GM19099 (cell line): ENCODE results near the gene HBA1.
"Not testable (repeated sequence)": the region's sequence is repeated elsewhere in the genome, so short reads cannot be mapped to it uniquely, and the experiment has no call there.

Experiments
- POLR2A ChIP-seq: IDR thresholded peaks from 3 replicates; pipeline ENCODE4 v1.6.1; 2011; ENCODE audit warnings: low read depth; ENCODE audit not compliant: insufficient read length; ENCODE audit errors: extremely low read depth

Gene HBA1

DNA sequence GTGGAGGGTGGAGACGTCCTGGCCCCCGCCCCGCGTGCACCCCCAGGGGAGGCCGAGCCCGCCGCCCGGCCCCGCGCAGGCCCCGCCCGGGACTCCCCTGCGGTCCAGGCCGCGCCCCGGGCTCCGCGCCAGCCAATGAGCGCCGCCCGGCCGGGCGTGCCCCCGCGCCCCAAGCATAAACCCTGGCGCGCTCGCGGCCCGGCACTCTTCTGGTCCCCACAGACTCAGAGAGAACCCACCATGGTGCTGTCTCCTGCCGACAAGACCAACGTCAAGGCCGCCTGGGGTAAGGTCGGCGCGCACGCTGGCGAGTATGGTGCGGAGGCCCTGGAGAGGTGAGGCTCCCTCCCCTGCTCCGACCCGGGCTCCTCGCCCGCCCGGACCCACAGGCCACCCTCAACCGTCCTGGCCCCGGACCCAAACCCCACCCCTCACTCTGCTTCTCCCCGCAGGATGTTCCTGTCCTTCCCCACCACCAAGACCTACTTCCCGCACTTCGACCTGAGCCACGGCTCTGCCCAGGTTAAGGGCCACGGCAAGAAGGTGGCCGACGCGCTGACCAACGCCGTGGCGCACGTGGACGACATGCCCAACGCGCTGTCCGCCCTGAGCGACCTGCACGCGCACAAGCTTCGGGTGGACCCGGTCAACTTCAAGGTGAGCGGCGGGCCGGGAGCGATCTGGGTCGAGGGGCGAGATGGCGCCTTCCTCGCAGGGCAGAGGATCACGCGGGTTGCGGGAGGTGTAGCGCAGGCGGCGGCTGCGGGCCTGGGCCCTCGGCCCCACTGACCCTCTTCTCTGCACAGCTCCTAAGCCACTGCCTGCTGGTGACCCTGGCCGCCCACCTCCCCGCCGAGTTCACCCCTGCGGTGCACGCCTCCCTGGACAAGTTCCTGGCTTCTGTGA lies at the start of gene HBA1:
Gene HBA1 (plus strand): TSS at position 204 of the 906 bp plus-strand sequence. CDS start 37 bp downstream, at position 241.
- TF ChIP-seq POLR2A, result not testable (repeated sequence)

DNA sequence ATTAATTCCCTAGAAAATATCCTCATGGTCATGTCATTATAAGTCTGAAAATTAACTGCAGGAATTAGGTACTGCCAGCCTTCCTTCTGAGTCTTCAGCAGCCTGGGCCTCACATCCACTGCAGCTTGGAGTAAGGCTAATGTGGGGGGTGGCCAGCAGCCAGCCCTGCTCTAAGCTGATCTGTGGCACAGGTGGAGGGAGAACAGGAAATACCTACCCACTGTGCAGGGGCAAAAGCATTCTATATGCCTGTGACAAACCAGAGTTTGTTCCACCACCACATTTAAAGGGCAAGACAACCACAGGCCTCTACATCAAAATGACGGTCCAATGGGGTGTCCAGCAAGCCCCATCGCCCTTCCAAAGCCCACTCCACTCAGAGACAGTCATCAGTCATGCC lies 47.4 kb upstream of the HBA1 start:
- no peak for TF ChIP-seq POLR2A

DNA sequence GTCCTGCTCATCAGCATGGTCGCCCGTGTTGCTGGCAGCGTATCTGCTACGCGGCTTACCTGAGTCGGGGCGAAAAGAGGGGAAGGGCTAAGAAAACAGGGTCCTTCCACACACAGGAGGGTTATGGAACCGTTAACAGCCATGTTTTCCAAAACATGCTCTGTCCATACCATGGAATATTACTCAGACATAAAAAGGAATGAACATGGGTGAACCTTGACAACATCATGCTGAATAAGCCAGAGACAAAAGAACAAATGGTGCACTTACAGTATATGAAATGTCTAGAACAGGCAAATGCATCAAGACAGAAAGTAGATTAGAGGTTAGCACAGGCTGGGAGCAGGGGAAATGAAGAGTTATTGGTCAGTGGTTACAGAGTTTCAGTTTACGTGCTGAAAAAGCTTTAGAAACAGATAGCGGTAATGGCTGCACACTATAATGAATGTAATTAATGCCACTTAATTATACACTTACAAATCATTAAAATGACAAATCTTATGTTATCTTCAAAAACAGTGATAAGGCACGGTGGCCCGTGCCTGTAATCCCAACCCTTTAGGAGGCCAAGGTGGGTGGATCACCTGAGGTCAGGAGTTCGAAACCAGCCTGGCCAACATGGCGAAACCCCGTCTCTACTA lies 45.8 kb upstream of the HBA1 start:
- no peak for TF ChIP-seq POLR2A

DNA sequence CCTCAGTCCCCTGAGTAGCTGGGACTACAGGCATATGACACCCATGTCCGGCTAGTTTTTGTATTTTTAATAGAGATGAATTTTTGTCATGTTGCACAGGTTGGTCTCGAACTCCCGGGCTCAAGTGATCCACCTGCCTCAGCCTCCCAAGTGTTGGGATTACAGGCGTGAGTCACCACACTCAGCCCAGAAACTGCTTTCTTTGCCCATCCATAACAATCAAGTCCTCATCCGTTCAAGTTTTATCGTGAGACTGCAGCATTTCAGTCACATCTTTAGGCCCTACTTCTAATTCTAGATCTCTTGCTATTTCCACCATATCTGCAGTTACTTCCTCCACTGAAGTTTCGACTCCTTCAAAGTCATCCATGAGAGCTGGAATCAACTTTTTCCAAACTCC lies 44.4 kb upstream of the HBA1 start:
- TF ChIP-seq POLR2A, result no peak

DNA sequence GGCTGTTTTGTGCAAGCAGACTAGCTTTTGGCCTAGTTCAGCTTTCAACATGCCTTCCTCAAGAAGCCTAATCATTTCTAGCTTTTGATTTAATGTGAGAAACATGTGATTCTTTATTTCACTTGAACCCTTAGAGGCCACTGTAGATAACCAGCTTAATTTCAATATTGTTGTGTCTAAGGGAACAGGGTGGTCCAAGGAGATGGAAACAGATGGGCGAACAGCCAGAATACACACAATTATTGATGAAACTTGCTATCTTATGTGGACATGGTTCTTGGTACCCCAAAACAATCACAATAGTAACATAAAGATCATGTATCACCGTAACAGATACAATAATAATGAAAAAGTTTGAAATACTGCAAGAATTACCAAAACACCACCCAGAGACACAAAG lies 42.8 kb upstream of the HBA1 start:
- TF ChIP-seq POLR2A, result no peak

DNA sequence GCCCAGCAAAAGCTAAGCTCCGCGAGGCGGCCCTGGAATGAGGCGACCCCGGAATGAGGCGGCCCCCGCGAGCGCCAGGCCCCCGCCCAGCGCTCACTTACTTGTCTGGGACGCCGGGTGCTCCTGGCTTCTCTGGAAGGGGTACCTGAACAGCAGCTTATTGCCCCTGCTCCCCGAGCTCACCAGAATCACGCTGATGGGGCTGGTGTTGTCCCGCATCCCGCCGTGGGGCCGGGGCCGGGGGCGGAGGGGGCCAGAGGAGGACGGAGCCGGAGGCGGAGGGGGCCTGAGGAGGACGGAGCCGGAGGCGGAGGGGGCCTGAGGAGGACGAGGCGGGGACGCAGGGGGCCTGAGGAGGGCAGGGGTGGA lies 38.4 kb upstream of the HBA1 start:
- no peak for TF ChIP-seq POLR2A

DNA sequence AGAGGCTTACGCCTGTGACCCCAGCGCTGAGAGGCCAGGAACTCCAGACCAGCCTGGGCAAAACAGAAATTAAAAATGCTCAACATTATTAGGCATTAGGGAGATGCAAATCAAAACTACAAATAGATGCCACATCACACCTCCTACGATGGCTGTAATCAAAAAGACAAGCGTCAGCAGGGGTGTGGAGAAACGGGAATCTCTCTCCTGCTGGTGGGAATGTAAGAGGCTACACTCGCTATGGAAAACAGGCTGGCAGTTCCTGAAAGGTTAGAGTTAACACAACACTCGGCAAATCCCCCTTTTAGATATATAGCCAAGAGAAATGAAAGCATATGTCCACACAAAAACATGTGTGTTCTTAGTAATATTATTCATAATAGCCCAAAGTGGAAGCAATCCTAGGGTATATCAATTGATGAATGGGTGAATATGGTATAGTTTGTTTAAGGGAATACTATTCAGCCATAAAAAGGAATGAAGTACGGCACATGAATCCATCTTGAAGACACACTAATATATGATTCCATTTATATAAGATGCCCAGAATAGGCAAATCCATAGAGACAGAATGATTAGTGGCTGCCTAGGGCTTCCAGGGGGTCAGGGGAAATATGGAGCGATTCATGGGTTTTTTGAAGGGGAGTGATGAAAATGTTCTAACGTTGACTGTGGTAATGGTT lies 36.2 kb upstream of the HBA1 start:
- no peak for TF ChIP-seq POLR2A

DNA sequence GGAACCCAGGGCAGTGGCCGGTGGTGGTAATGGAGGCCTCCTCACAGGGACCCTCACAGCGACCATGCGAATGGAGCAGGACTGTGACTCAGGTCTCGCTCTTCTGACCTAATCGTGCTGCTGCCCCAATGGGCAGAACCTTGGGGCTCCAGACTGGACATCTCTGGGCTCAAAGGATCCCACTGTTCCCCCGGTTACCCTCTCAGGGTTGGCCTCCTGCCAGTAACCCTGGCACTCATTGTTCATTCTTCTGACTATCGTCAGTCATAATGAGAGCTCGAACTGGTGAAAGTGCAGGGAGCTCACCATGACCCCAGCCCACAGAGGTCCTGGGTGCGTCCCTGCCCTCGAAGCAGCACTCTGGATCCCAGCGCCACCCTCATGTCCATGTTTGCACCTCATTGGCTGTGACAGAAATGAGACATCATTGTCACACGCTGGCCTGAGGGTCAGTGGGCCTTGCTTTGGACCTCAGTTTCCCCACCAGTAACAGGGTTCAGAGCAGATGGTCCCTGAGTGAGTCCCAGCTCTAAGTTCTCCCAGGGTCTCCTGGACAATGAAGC lies 34.0 kb upstream of the HBA1 start:
- TF ChIP-seq POLR2A, result no peak

DNA sequence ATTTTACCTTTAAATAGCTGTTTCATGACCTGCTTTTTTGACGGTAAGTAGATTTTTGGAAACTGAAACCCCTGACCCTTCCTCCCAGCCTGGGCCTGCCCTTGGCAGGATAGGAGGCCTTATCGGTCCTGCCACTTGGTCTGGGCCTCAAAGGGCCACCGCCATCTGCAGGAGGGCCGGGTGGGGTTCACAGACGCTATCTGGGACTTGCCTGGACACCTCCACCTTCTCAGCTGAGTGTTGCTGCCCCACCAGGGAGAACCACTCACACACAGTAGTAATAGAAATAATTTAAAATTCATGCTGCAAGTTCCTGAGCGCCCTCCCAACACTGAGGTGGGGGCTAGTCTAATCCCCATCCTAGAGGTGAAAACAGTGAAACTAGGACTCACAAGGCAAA lies 33.4 kb upstream of the HBA1 start:
- no peak for TF ChIP-seq POLR2A

DNA sequence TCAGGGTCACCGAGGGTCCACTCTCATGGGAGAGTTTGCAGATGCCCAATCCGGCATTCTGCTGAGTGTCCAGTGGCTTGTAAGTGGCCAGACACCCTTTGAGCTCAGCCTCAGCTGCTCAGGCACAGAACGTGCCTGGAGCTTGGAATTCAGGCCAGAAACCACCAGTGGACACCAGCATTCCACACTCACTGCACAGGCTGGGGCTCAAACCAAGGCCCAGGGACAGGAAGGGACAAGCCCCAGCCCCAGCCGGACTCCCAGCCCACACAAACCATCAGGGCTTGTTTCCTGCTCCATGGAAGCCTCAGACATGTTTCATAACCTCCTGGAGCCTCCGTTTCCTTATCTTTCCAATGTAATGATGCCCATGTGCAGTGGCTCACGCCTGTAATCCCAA lies 33.0 kb upstream of the HBA1 start:
- TF ChIP-seq POLR2A, result no peak

DNA sequence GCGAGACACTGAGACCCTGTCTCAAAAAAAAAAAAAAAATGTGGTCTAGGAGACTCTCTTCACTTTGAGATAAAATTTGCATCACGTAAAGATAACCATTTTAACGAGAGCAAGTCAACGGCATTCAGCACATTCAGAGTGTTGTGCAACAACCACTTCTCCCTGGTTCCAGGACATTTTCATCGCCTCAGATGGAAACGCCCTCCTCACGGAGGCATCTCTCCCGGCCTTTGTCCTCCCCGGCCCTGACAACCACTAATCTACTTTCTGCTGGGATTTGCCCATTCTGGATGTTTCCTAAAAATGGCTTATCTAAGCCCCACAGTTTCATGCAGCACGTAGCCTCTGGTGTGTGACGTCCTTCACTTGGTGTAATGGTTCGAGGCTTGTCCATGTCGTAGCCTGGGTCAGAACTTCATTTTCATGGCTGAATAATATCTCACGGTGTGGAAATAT lies 31.7 kb upstream of the HBA1 start:
- TF ChIP-seq POLR2A, result no peak

DNA sequence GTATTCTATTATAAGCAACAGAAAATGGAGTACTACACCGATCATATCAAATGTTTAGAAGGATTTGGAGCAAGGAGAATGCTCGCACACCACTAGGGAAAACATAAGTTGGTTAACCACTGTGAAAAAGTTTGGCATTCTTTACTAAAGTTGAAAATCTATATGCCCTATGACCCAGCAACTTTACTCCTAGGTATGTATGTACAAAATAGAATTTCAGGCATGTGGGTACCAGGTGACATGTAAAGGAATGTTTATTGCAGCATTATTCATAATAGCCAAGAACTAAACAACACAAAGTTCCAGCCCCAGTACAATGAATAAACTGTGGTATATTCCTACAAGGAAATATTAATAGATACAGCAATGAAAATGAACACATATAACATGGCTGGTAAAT lies 29.8 kb upstream of the HBA1 start:
- no peak for TF ChIP-seq POLR2A

DNA sequence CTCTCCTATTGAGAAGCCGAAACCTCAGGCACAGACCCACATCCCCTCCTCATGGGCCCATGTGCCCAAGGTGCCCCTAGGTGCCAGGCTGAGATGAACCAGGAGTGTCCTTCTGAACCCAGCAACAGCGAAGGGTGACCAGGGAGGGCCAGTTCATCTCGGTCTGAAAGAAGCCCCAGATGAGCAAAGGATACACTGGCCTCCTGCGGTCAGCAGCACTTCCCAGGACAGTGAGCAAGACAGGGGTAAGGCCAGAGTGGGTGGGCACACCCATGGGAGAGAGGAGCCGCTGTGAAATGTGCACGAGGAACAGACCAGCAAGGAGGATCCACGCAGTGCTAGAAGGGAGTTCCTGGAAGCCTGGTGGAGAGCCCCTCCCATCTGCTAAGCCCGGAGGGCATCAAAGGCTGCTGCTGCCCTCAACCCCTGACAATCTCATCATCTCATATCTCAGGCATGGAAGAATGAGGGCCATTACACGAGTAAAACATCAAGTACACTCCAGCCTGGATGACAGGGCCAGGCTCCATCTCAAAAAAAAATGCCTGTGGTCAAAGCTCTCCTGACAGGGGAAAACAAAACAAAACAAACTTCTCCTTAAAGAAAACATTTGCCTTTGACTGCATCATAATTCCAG lies 27.3 kb upstream of the HBA1 start:
- TF ChIP-seq POLR2A, result no peak

DNA sequence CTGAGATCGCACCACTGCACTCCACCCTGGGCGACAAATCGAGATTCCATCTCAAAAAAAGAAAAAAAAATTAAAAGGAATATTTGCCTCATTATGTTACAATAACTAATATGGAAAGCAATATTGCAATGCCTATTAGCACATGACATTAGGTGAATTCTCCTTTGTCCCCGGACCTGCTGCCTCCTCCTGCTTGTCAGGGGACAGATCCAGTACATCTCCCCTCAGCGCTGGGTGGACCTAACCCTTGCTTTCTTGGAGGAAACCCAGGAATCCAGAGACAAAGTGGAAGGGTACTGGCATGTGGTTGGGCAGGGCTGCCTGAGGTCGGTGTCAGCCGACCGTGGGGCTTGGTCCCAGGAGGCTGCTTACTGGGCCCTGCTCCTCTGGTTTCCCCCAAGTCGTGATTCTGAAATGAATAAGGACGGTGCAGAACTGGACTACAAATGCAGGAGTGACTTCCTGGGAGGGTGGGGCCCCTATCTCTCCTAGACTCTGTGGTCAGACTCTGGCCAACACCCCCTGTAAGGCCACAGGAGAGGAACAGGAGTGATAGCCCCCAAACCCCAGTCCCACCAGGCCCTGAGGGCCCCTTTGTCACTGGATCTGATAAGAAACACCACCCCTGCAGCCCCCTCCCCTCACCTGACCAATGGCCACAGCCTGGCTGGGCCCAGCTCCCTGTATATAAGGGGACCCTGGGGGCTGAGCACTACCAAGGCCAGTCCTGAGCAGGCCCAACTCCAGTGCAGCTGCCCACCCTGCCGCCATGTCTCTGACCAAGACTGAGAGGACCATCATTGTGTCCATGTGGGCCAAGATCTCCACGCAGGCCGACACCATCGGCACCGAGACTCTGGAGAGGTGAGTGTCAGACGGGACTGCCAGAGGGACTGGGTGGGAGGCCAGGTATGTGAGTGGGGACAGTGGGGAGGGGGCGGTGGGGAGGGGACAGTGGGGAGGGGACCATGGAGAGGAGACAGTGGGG lies 24.0 kb upstream of the HBA1 start, which contains the start of gene HBZ:
Gene HBZ (plus strand): TSS at position 504 of the 988 bp plus-strand sequence. CDS start 266 bp downstream, at position 770.
- no peak for TF ChIP-seq POLR2A
